ENCODE results near the gene POU6F1. TPM values are rescaled to one million over a fixed set of nuclear protein-coding genes. Genes with fewer than 3 reads are reported as not detected.

The POU6F1 gene
- total and polyA plus RNA-seq, 10 of the 15 experiments (the other 5 are each of a cell fraction or from before 2014, with no cell fraction given): 0.26 to 4.2 (median 1.2) TPM

- CTCF ChIA-PET: interaction anchor here (4.5 kb wide), 1 partner anchor 13 kb away, joined by 29 read pairs; no protein-coding TSS in a partner anchor
- intact Hi-C loops (cut with micrococcal nuclease; ENCODE audit: unreplicated experiment): no loop called here
- Histone ChIP-seq H4K20me1 (ENCODE audit: control insufficient read depth, insufficient read depth) (no peaks in the 10 kb centered on the region), H3K4me3 (no peak overlapping the region), H3K9me3 (replicated peaks; ENCODE audit: control insufficient read depth, insufficient read depth, low read length) (no peaks in the 10 kb centered on the region), H3K27ac (ENCODE audit: control insufficient read depth, insufficient read depth) (no peak overlapping the region), H3K79me2 (ENCODE audit: control insufficient read depth, insufficient read depth, low read length) (no peaks in the 10 kb centered on the region), H3K9ac (ENCODE audit: control insufficient read depth, insufficient read depth, low read length) (no peak overlapping the region), H3K36me3 (ENCODE audit: control insufficient read depth in 2 of 2, insufficient read depth in 2 of 2, low read length in 1 of 2) (no peaks in the 10 kb centered on the region), H3K4me1 (ENCODE audit: control insufficient read depth, insufficient read depth, low read length) (no peaks in the 10 kb centered on the region), H3K27me3 (replicated peaks in 1 of 2; ENCODE audit: control insufficient read depth in 2 of 2, insufficient read depth in 2 of 2, low read length in 1 of 2) (peaks cover 1 to 6% of the 10 kb centered on the region in 2 experiments; a peak in 2 of 4 replicates), H3K4me2 (ENCODE audit: control insufficient read depth, insufficient read depth) (no peak overlapping the region; the same call in 1 of the 2 replicates), H2AFZ (ENCODE audit: control insufficient read depth, low read depth, low read length) (no peak overlapping the region)
- no TSS peak for BruUV-seq (replicated peaks)
- FAIRE-seq (peak; percentile 71), ATAC-seq (peak; percentile 83), DNase-seq (ENCODE audit: low read depth, low spot score) (peak; percentile 24)
- POLR2A ChIA-PET: no interaction called here
- RAD21 ChIA-PET (ENCODE audit: unreplicated experiment): no interaction called here
- in situ Hi-C loops (cut with MboI): loop anchor here (5.0 kb wide), 1 partner anchor 77 kb away; no protein-coding TSS in a partner anchor
- SMC1A ChIA-PET (ENCODE audit: uncharacterized antibody, unreplicated experiment): interaction anchor here (4.2 kb wide), 1 partner anchor 75 kb away, joined by 56 read pairs; no protein-coding TSS in a partner anchor
- peak; percentile 60 for TF ChIP-seq ATF7 (IDR thresholded peaks at IDR 0.05; ENCODE audit: low read depth)
- no peak for TF ChIP-seq MTA2 (IDR thresholded peaks at IDR 0.05; ENCODE audit: low read depth)
- TF ChIP-seq MLLT1 (IDR thresholded peaks at IDR 0.05): 0 out of 2 replicates have a peak, but pooled peaks have one; percentile 37
- TF ChIP-seq BACH1 (IDR thresholded peaks at IDR 0.05; ENCODE audit: borderline replicate concordance): no peak
- peak in 1 of 2 experiments; percentile 43; a peak in 1 of 4 replicates for TF ChIP-seq IKZF2 (IDR thresholded peaks at IDR 0.05)
- TF ChIP-seq SMARCA5 (IDR thresholded peaks at IDR 0.05): 0 out of 2 replicates have a peak, but pooled peaks have one; percentile 16
- peak; percentile 75 for TF ChIP-seq RUNX3 (IDR thresholded peaks at IDR 0.05; ENCODE audit: low read length)
- TF ChIP-seq TCF7 (IDR thresholded peaks at IDR 0.05; ENCODE audit: borderline replicate concordance): 0 out of 2 replicates have a peak, but pooled peaks have one; percentile 27
- TF ChIP-seq PBX3 (IDR thresholded peaks at IDR 0.05; ENCODE audit: insufficient replicate concordance, low read depth, low read length): no peak
- TF ChIP-seq NR2C1 (IDR thresholded peaks at IDR 0.05): no peak
- TF ChIP-seq EZH2 (IDR thresholded peaks at IDR 0.05; ENCODE audit: borderline replicate concordance, control insufficient read depth, low read depth, low read length): no peak
- no peak for TF ChIP-seq ZBTB33 (IDR thresholded peaks at IDR 0.05)
- TF ChIP-seq DPF2 (IDR thresholded peaks at IDR 0.05): peak; percentile 20; the same call in 1 of the 2 replicates
- TF ChIP-seq TCF12 (IDR thresholded peaks at IDR 0.05; ENCODE audit: low read depth, low read length): no peak
- peak; percentile 72; the same call in 1 of the 3 replicates for TF ChIP-seq POU2F2 (IDR thresholded peaks at IDR 0.05; ENCODE audit: borderline replicate concordance, low read depth, low read length)
Measured at GRCh38 chr12:51265024-51265423, 47.2 kb upstream of the POU6F1 start.
